OCI-LY1 (cell line): ENCODE data around the gene PTPRA.

Experiments used
- EZH2 ChIP-seq: fragments of 200-600 bp; sonication (generic), shearing (Covaris generic); IDR thresholded peaks from 2 replicates; pipeline ENCODE4 v1.8.0; 2017; ENCODE audit warnings: borderline replicate concordance, mixed run types, mild to moderate bottlenecking, antibody characterized with exemption, low read length, moderate library complexity, mixed read lengths
- TF ChIP-seq, protein P1 (sequence below): fragments of 200-600 bp; sonication (generic), shearing (Covaris generic); IDR thresholded peaks from 2 replicates; pipeline ENCODE4 v1.5.1; 2017; ENCODE audit warnings: mild to moderate bottlenecking, antibody characterized with exemption, low read length, moderate library complexity, mixed read lengths

- TF ChIP-seq, protein P1, sequence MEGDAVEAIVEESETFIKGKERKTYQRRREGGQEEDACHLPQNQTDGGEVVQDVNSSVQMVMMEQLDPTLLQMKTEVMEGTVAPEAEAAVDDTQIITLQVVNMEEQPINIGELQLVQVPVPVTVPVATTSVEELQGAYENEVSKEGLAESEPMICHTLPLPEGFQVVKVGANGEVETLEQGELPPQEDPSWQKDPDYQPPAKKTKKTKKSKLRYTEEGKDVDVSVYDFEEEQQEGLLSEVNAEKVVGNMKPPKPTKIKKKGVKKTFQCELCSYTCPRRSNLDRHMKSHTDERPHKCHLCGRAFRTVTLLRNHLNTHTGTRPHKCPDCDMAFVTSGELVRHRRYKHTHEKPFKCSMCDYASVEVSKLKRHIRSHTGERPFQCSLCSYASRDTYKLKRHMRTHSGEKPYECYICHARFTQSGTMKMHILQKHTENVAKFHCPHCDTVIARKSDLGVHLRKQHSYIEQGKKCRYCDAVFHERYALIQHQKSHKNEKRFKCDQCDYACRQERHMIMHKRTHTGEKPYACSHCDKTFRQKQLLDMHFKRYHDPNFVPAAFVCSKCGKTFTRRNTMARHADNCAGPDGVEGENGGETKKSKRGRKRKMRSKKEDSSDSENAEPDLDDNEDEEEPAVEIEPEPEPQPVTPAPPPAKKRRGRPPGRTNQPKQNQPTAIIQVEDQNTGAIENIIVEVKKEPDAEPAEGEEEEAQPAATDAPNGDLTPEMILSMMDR: no peak
- TF ChIP-seq EZH2: no peak
Measured at GRCh38 chr20:2829376-2829775, 43.9 kb upstream of the PTPRA start.
